A549 (cell line): Measurements from ENCODE around the gene DMC1. TPM values are rescaled to one million over a fixed set of nuclear protein-coding genes. Genes with fewer than 3 reads are reported as not detected.

Experiments used
- ATAC-seq, 2 experiments: fragments of 200-7000 bp in 1 of 2; fragments of >200 bp in 1 of 2; cut with Nextera tagmentation in 1 of 2; cut with Tn5 transposase in 1 of 2; 3 replicates each; pipeline versions ENCODE4 v1.8.0 to v1.9.1; 2018 to 2020; ENCODE audit warnings: mild to moderate bottlenecking in 1 of 2, moderate library complexity in 1 of 2
- CTCF ChIA-PET: fragments of 300-600 bp; sonication (Branson Sonifier 250); formaldehyde crosslinking; extraction: SDS; loops from one replicate; lab custom pipeline; 2021; ENCODE audit warnings: antibody characterized with exemption, inconsistent platforms; lab: Yijun Ruan, JAX
- POLR2A ChIA-PET: fragments of 350-600 bp; formaldehyde crosslinking; extraction: SDS; loops from one replicate; lab custom pipeline; 2021; ENCODE audit warnings: antibody characterized with exemption, inconsistent platforms; lab: Yijun Ruan, JAX
- DNase-seq, 2 experiments: peaks; one replicate each; pipeline versions ENCODE4 v3.0.0 to v3.0.0-alpha.2; 2011 to 2016; ENCODE audit warnings: low read depth in 1 of 2, low spot score in 1 of 2
- FAIRE-seq: peaks from 2 replicates; lab custom pipeline; 2011; peaks lifted over from hg19 to GRCh38; lab: Jason Lieb, UNC
- H3K27ac ChIP-seq, 2 experiments: fragments of >200 bp; sonication (Bioruptor Twin); formaldehyde crosslinking; 3 replicates each; pipeline ENCODE4 v1.5.1; 2016 to 2017
- H3K4me1 ChIP-seq: fragments of >200 bp; sonication (Bioruptor Twin); formaldehyde crosslinking; 3 replicates; pipeline ENCODE4 v1.6.1; 2016
- H3K4me2 ChIP-seq: fragments of >200 bp; sonication (Bioruptor Twin); formaldehyde crosslinking; 3 replicates; pipeline ENCODE4 v1.6.1; 2016
- H3K4me3 ChIP-seq: fragments of >200 bp; sonication (Bioruptor Twin); formaldehyde crosslinking; 3 replicates; pipeline ENCODE4 v1.5.1; 2016
- H3K9me3 ChIP-seq: fragments of >200 bp; sonication (Bioruptor Twin); formaldehyde crosslinking; 3 replicates; pipeline ENCODE4 v1.6.1; 2016
- ATOH8 ChIP-seq: fragments of 250-450 bp; sonication (Bioruptor Pico); IDR thresholded peaks from 2 replicates; pipeline ENCODE4 v1.5.0; 2020; ENCODE audit warnings: low read depth, mild to moderate bottlenecking, moderate library complexity
- BHLHE40 ChIP-seq: IDR thresholded peaks from 2 replicates; pipeline ENCODE4 v1.6.1; 2012; ENCODE audit warnings: low read depth, low read length, inconsistent platforms
- CBX8 ChIP-seq: fragments of 200-600 bp; sonication (generic); IDR thresholded peaks from 2 replicates; pipeline ENCODE4 v1.6.1; 2016
- CHD2 ChIP-seq: fragments of 150-350 bp; IDR thresholded peaks from 2 replicates; pipeline ENCODE4 v1.6.1; 2014; ENCODE audit warnings: low read length; ENCODE audit not compliant: partially characterized antibody
- E2F6 ChIP-seq: IDR thresholded peaks from 2 replicates; pipeline ENCODE4 v1.6.1; 2012; ENCODE audit warnings: low read depth, borderline replicate concordance
- EHMT2 ChIP-seq: fragments of 200-600 bp; sonication (generic); IDR thresholded peaks from 2 replicates; pipeline ENCODE4 v1.6.1; 2016; ENCODE audit warnings: antibody characterized with exemption, low read depth, mild to moderate bottlenecking, moderate library complexity
- ELK1 ChIP-seq: fragments of 150-350 bp; IDR thresholded peaks from 2 replicates; pipeline ENCODE4 v1.6.1; 2014; ENCODE audit warnings: low read depth, mild to moderate bottlenecking, low read length
- EP300 ChIP-seq, 2 experiments: fragments of >200 bp; sonication (Bioruptor Twin); formaldehyde crosslinking; IDR thresholded peaks; 2 replicates in 1 of 2; 3 replicates in 1 of 2; pipeline ENCODE4 v1.6.1; 2016 to 2017
- FOSB ChIP-seq: fragments of 250-450 bp; sonication (Bioruptor Pico); IDR thresholded peaks from 2 replicates; pipeline ENCODE4 v1.5.0; 2020; ENCODE audit warnings: mild to moderate bottlenecking, moderate library complexity
- HDAC2 ChIP-seq: fragments of 200-600 bp; sonication (generic); IDR thresholded peaks from 2 replicates; pipeline ENCODE4 v1.6.1; 2016
- HES2 ChIP-seq: fragments of >200 bp; sonication (Bioruptor Twin); formaldehyde crosslinking; IDR thresholded peaks from 2 replicates; pipeline ENCODE4 v1.6.1; 2016
- HOXB5 ChIP-seq: fragments of 250-450 bp; sonication (Bioruptor Pico); IDR thresholded peaks from 2 replicates; pipeline ENCODE4 v1.5.0; 2020; ENCODE audit warnings: mild to moderate bottlenecking, moderate library complexity
- KDM5A ChIP-seq: fragments of 200-600 bp; sonication (generic); IDR thresholded peaks from 2 replicates; pipeline ENCODE4 v1.6.1; 2016; ENCODE audit warnings: antibody characterized with exemption, mild to moderate bottlenecking
- MAFK ChIP-seq: fragments of 450-650 bp; IDR thresholded peaks from 2 replicates; pipeline ENCODE4 v1.6.1; 2014; ENCODE audit not compliant: partially characterized antibody
- MAZ ChIP-seq: fragments of 150-350 bp; IDR thresholded peaks from 2 replicates; pipeline ENCODE4 v1.6.1; 2014; ENCODE audit warnings: antibody characterized with exemption, low read depth, low read length, borderline replicate concordance
- NR3C1 ChIP-seq: fragments of >200 bp; sonication (Bioruptor Twin); formaldehyde crosslinking; IDR thresholded peaks from 3 replicates; pipeline ENCODE4 v1.6.1; 2017
- POLR2AphosphoS2 ChIP-seq: conservative IDR thresholded peaks from 2 replicates; pipeline ENCODE4 v1.6.1; 2012; ENCODE audit warnings: low read length, improper control_type of control experiment, inconsistent platforms
- RAD21 ChIP-seq, 2 experiments: fragments of >200 bp in 1 of 2; sonication (Bioruptor Twin) in 1 of 2; formaldehyde crosslinking in 1 of 2; IDR thresholded peaks in 1 of 2; conservative IDR thresholded peaks in 1 of 2; 2 replicates in 1 of 2; 3 replicates in 1 of 2; pipeline ENCODE4 v1.6.1; 2012 to 2018; ENCODE audit warnings: inconsistent platforms in 1 of 2
- SREBF2 ChIP-seq: fragments of 450-650 bp; IDR thresholded peaks from 2 replicates; pipeline ENCODE4 v1.6.1; 2014; ENCODE audit warnings: mild to moderate bottlenecking, moderate library complexity
- TP53 ChIP-seq: fragments of 250-450 bp; sonication (Bioruptor Pico); IDR thresholded peaks from 2 replicates; pipeline ENCODE4 v1.5.0; 2021; ENCODE audit warnings: mild to moderate bottlenecking, moderate library complexity
- USF2 ChIP-seq: fragments of 450-650 bp; IDR thresholded peaks from 2 replicates; pipeline ENCODE4 v1.6.1; 2014; ENCODE audit warnings: antibody characterized with exemption
- ZC3H11A ChIP-seq: fragments of 450-650 bp; IDR thresholded peaks from 2 replicates; pipeline ENCODE4 v1.6.1; 2014; ENCODE audit warnings: antibody characterized with exemption, mild to moderate bottlenecking
- ZSCAN20 ChIP-seq: fragments of 250-450 bp; sonication (Bioruptor Pico); IDR thresholded peaks from 2 replicates; pipeline ENCODE4 v1.8.0; 2022; ENCODE audit warnings: mild to moderate bottlenecking, moderate library complexity
- WGBS: methylation state at CpG from one replicate; pipeline ENCODE4 v1.1.6; 2017; ENCODE audit errors: missing lambda C conversion rate; 5-methylcytosine and 5-hydroxymethylcytosine counted together
- polyA plus RNA-seq, 4 experiments: library from polyadenylated mRNA; depleted of rRNA in 3 of 4; stranded (reverse); fragments of >200 nt; fragmentation: RNase III in 1 of 4; extraction: RNeasy Plus Mini Kit Qiagen cat#74134 plus additional on column Dnase treatment in 1 of 4; gene quantifications; 2 replicates in 3 of 4; 3 replicates in 1 of 4; pipeline ENCODE4 v1.2.3, GENCODE V29; 2011 to 2017

The DMC1 gene
- polyA plus RNA-seq, 2 of the 4 experiments (the other 2 are of a cell fraction) = 5.7 to 6.4 TPM

- no peak for DNase-seq
- TF ChIP-seq USF2 = no peak
- TF ChIP-seq TP53 (CRISPR knock-in tag) = no peak
- TF ChIP-seq ATOH8 = no peak
- no peak for TF ChIP-seq MAFK
- TF ChIP-seq HES2 = no peak
- TF ChIP-seq HDAC2 = no peak
- no peak for TF ChIP-seq E2F6
- no peak for TF ChIP-seq EP300 (IDR thresholded peaks at IDR 0.05)
- TF ChIP-seq EHMT2 = no peak
- TF ChIP-seq ZC3H11A = no peak
- no peak for TF ChIP-seq ZSCAN20
- H3K4me3 ChIP-seq = no peak overlapping the region
- ATAC-seq = no peak
- POLR2A ChIA-PET = no interaction called here
- H3K27ac ChIP-seq = no peak overlapping the region
- FAIRE-seq = no peak
- peaks cover 3% of the 10 kb centered on the region; the same call in 2 of the 3 replicates for H3K4me1 ChIP-seq
- H3K9me3 ChIP-seq = no peaks in the 10 kb centered on the region
- 95% methylated on average over 5 of the region's 5 CpGs for WGBS
- CTCF ChIA-PET = no interaction called here
- H3K4me2 ChIP-seq = no peak overlapping the region
Measured at GRCh38 chr22:38611559-38611958, 41.6 kb upstream of the DMC1 start.

- TF ChIP-seq MAZ (no peak), ELK1 (no peak), CHD2 (no peak), FOSB (CRISPR knock-in tag) (no peak), HOXB5 (CRISPR knock-in tag) (no peak), SREBF2 (no peak), KDM5A (no peak), RAD21 (conservative IDR thresholded peaks at IDR 0.05 in 1 of 2, IDR thresholded peaks at IDR 0.05 in 1 of 2) (no peak), BHLHE40 (no peak), POLR2AphosphoS2 (no peak), CBX8 (no peak), NR3C1 (no peak), HDAC2 (no peak)
- Histone ChIP-seq H3K4me3 (no peak overlapping the region), H3K4me2 (no peak overlapping the region), H3K4me1 (peaks cover 9% of the 10 kb centered on the region; the same call in 2 of the 3 replicates), H3K9me3 (no peaks in the 10 kb centered on the region), H3K27ac (no peak overlapping the region)
- ChIA-PET CTCF (no interaction called here), POLR2A (interaction anchor here (0.6 kb wide), 1 partner anchor 18 kb away, joined by 3 read pairs; no protein-coding TSS in a partner anchor)
- DNase-seq = no peak
- 70% methylated on average over 2 of the region's 5 CpGs for WGBS
- ATAC-seq = no peak
- FAIRE-seq = no peak
Measured at GRCh38 chr22:38610234-38610633, 40.3 kb upstream of the DMC1 start.
